NB4 (cell line): ENCODE data around the gene MTARC2.

Experiments
- POLR2A ChIP-seq: IDR thresholded peaks from 2 replicates; pipeline ENCODE4 v1.6.1; 2011; ENCODE audit warnings: mild to moderate bottlenecking; ENCODE audit not compliant: insufficient read length; ENCODE audit errors: extremely low read depth
- TF ChIP-seq, protein P1 (sequence below): IDR thresholded peaks from one replicate; pipeline ENCODE4 v1.5.1; 2012; ENCODE audit warnings: low read depth, low read length
- TF ChIP-seq, protein P2 (sequence below): IDR thresholded peaks from 2 replicates; pipeline ENCODE4 v1.6.1; 2011; ENCODE audit warnings: low read depth, low read length

DNA sequence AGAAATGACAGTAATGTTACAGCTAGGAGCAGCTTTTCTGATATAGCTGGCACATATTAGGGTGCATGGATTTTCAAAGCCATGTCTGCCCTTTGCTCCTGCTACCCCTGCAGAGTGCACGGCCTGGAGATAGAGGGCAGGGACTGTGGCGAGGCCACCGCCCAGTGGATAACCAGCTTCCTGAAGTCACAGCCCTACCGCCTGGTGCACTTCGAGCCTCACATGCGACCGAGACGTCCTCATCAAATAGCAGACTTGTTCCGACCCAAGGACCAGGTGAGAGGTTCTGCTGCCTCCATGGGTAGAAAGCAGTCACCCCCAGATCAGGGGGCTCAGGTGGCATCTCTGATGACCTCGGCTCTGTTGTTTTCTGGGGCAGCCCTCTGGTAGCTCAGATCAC lies 48.4 kb downstream of the MTARC2 start:
- TF ChIP-seq, protein P1, sequence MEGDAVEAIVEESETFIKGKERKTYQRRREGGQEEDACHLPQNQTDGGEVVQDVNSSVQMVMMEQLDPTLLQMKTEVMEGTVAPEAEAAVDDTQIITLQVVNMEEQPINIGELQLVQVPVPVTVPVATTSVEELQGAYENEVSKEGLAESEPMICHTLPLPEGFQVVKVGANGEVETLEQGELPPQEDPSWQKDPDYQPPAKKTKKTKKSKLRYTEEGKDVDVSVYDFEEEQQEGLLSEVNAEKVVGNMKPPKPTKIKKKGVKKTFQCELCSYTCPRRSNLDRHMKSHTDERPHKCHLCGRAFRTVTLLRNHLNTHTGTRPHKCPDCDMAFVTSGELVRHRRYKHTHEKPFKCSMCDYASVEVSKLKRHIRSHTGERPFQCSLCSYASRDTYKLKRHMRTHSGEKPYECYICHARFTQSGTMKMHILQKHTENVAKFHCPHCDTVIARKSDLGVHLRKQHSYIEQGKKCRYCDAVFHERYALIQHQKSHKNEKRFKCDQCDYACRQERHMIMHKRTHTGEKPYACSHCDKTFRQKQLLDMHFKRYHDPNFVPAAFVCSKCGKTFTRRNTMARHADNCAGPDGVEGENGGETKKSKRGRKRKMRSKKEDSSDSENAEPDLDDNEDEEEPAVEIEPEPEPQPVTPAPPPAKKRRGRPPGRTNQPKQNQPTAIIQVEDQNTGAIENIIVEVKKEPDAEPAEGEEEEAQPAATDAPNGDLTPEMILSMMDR: no peak
- TF ChIP-seq, protein P2, sequence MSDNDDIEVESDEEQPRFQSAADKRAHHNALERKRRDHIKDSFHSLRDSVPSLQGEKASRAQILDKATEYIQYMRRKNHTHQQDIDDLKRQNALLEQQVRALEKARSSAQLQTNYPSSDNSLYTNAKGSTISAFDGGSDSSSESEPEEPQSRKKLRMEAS: no peak
- no peak for TF ChIP-seq POLR2A
